AG08395 (cell line): ENCODE results near the gene TSEN34.
"Not testable (repeated sequence)": the region's sequence is repeated elsewhere in the genome, so short reads cannot be mapped to it uniquely, and the experiment has no call there.

Source experiments
- DNase-seq: peaks from one replicate; pipeline ENCODE4 v3.0.0; 2012; ENCODE audit warnings: mixed read lengths, low spot score

TSEN34 gene

DNA sequence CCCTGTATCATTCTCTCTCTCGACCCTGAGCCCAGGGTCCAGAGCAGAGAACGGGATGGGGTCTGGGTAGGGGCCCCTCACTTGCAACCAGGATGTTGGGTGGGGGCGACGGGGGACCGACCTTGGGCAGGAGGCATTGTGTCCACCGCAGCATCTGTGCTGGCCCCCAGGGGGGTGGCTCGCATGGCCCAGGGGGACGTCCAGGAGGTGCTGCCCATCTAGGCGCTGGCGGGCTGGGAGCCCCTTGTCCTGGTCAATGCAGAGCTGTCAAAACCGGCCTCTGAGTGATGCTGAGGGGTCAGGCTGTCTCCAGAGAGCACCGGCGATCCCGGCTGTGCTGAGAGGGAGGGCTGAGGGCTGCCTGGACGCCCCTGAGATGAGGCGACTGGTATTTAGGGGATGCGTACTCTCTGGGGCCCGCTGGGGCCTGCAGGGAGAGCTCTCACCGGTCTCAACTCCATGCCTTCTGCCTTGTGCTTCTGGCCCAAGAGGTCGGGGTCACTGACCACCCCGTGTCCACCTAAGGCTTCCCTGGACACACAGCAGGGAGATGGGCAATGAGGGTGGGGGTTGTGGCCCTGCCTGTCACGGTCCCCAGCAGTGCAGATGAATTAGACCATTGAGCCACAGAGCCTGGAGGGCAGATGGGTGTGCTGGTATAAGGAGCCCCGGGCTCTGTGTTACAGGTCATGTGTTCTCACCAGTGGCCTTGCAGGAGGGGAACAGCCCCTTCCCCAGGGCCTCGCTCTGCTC lies 18.1 kb downstream of the TSEN34 start:
- DNase-seq = no peak

- DNase-seq = peak; percentile 96
Observed at GRCh38 chr19:54209811-54210494, 18.8 kb downstream of the TSEN34 start.

DNA sequence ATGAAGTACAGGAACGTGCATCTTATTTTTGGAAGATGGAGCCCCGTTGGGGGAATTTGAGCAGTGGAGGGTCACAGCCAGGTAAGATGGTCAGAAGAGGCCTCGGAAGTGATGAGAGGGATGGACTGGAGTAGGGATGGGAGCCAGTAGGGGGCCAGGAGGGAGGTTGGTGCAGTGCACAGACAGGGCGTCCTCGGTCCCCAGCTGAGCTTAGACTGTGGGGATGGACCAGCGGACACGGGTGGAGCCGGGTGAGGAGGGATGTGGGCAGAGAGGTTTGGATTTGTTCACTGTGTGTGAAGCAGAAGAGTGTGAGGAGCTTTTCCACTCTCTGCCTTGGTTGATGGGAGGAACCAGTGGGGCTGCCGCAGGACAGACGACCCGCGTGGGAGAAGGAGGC lies 20.1 kb downstream of the TSEN34 start:
- no peak for DNase-seq

DNA sequence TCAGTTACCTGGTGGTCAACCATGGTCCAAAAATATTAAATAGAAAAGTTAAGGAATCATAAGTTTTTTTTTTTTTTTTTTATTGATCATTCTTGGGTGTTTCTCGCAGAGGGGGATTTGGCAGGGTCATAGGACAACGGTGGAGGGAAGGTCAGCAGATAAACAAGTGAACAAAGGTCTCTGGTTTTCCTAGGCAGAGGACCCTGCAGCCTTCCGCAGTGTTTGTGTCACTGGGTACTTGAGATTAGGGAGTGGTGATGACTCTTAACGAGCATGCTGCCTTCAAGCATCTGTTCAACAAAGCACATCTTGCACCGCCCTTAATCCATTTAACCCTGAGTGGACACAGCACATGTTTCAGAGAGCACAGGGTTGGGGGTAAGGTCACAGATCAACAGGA lies 23.1 kb downstream of the TSEN34 start:
- not testable (repeated sequence) for DNase-seq

DNA sequence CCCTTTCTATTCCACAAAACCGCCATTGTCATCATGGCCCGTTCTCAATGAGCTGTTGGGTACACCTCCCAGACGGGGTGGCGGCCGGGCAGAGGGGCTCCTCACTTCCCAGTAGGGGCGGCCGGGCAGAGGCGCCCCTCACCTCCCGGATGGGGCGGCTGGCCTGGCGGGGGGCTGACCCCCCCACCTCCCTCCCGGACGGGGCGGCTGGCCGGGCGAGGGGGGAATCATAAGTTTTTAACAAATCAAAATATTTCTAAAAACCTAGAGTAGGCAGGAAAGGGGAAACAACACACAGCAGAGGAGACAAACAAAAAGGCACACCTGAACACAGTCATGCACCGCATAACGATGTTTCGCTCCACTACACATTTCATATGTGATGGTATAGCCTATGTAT lies 23.6 kb downstream of the TSEN34 start:
- not testable (repeated sequence) for DNase-seq

- DNase-seq = no peak
Observed at GRCh38 chr19:54216869-54217268, 25.8 kb downstream of the TSEN34 start.

GRCh38 chr19:54217517-54218247 lies 26.6 kb downstream of the TSEN34 start:
- DNase-seq = not testable (repeated sequence)

DNA sequence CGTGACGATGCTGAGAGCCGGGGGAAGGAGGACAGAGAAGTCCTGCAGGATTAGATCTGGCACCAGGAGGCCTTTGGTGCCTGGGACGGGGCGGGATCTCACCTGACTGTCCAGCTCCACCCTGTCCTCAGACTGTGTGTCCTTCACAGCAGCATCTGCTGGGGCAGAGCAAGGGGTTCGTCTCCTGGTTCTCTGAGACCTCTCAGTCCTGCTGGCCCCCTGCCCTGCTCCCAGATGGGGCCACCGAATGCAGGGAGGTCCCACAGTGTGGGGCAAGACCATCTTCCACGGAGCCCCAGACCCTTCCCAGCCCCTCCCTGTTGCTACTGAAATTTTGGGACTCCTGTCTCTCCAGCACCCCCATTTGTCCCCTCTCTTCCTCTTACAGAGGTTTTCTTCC lies 27.2 kb downstream of the TSEN34 start:
- DNase-seq = no peak

- DNase-seq = no peak
Observed at GRCh38 chr19:54218960-54219661, 28.0 kb downstream of the TSEN34 start.

DNA sequence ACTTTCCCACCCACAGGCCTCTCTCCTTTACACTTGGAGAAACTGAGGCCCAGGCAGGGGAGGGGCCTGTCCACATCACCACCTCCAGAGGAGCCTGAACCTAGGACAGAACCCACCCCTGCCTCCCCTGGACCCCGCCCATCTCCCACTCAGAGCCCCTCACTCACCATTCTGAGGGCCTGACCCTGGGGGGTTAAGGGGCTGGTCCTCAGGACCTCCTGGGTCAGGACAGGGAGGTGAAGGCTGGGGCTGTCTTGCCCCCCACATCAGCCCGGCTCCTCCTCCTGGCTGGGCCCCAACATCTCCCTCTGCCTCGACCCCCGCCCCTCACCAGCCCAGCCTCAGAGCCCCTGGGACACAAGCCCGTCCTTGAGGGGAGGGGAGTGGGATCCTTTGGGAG lies 28.6 kb downstream of the TSEN34 start:
- DNase-seq = not testable (repeated sequence)

DNA sequence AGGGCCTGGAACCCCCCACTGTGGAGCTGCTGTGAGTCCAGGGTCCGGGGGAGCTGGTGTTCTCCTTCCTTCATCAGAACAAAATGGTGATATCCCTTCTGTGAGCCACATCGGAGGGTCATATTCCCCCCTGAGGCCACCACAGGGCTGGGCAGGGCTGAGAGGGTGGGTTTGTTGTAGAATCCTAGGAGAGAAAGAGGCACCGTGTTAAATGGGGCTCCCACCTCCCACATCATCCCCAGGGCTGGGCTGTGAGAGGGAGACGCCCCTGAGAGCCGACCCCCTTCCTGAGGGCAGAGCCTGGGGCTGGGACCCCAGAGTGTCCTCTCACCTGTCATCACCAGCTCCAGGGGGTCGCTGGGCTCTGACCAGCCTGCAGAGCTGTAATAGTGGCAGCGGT lies 30.8 kb downstream of the TSEN34 start:
- DNase-seq = not testable (repeated sequence)

- not testable (repeated sequence) for DNase-seq
Observed at GRCh38 chr19:54222474-54223276, 31.6 kb downstream of the TSEN34 start, which contains the start of gene LILRB3. LILRB3 (minus strand) TSS chr19:54223007; CDS start chr19:54222976, 31 bp downstream.

DNA sequence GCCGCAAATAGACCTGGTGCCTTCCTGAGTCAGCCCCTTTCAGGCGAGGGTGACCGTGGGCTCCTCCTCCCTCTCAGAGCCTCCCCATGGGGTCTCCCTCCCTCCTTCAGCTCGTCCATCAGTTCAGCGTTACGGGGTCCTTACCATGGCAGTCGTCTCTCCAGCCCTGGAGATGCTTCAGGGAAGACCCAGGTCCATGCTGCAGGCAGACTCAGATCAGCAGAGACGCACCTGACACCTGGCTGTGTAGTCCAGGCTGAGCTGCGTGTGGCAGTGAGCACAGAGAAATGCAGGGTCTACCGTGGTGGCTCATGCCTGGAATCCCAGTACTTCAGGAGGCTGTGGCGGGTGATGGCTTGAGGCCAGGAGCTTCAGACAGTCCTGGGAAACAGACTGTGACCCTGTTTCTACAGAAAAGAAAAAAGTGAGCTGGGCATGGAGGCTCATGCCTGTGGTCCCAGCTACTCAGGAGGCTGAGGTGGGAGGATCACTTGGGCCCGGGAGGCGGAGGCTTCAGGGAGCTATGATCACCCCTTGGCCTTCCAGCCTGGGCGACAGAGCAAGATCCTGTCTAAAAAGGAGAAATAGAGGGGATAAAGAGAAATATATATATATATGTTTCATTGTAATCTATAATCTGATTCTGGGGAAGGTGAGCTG lies 32.3 kb downstream of the TSEN34 start:
- DNase-seq = not testable (repeated sequence)

- DNase-seq = not testable (repeated sequence)
Observed at GRCh38 chr19:54223937-54224281, 32.8 kb downstream of the TSEN34 start.

- not testable (repeated sequence) for DNase-seq
Observed at GRCh38 chr19:54224619-54225018, 33.5 kb downstream of the TSEN34 start.

- DNase-seq = no peak
Observed at GRCh38 chr19:54229146-54229545, 38.0 kb downstream of the TSEN34 start.

GRCh38 chr19:54230031-54230430 lies 38.9 kb downstream of the TSEN34 start:
- no peak for DNase-seq

GRCh38 chr19:54231077-54231931 lies 40.2 kb downstream of the TSEN34 start:
- peak; percentile 92 for DNase-seq

- DNase-seq = no peak
Observed at GRCh38 chr19:54233941-54234340, 42.8 kb downstream of the TSEN34 start.
